ENCODE data around the gene AK8.

GRCh38 chr9:132837501-132838286 lies 40.4 kb downstream of the AK8 start:
- TF ChIP-seq CTCF (IDR thresholded peaks at IDR 0.05; ENCODE audit: poor library complexity) (no peak), EZH2 (IDR thresholded peaks at IDR 0.05; ENCODE audit: borderline replicate concordance) (no peak), EZH2phosphoT487 (IDR thresholded peaks at IDR 0.05; ENCODE audit: low read depth, severe bottlenecking, unreplicated experiment) (no peak)
